H9 (cell line): ENCODE measurements around the gene RGR. TPM values are rescaled to one million over a fixed set of nuclear protein-coding genes. Genes with fewer than 3 reads are reported as not detected.

Experiments
- DNase-seq: peaks from one replicate; pipeline ENCODE4 v3.0.0-alpha.2; 2017
- H2AFZ ChIP-seq: one replicate; pipeline ENCODE4 v1.6.1; 2013; ENCODE audit warnings: mild to moderate bottlenecking, low read length, control low read depth, moderate library complexity
- H2AK5ac ChIP-seq: 2 replicates; pipeline ENCODE4 v1.6.1; 2013; ENCODE audit warnings: low read length, control low read depth, mixed read lengths; ENCODE audit not compliant: insufficient read length
- H2BK120ac ChIP-seq: one replicate; pipeline ENCODE4 v1.6.1; 2013; ENCODE audit warnings: low read depth, mild to moderate bottlenecking, low read length, control low read depth, inconsistent platforms; ENCODE audit not compliant: poor library complexity, severe bottlenecking
- H2BK12ac ChIP-seq: 2 replicates; pipeline ENCODE4 v1.6.1; 2013; ENCODE audit warnings: low read length, control low read depth, mixed read lengths, low read depth; ENCODE audit not compliant: insufficient read length
- H2BK15ac ChIP-seq: 2 replicates; pipeline ENCODE4 v1.6.1; 2013; ENCODE audit warnings: low read depth, low read length, control low read depth
- H2BK20ac ChIP-seq: one replicate; pipeline ENCODE4 v1.6.1; 2013; ENCODE audit warnings: low read depth, mild to moderate bottlenecking, low read length, control low read depth, inconsistent platforms; ENCODE audit not compliant: poor library complexity, severe bottlenecking
- H2BK5ac ChIP-seq: 2 replicates; pipeline ENCODE4 v1.6.1; 2013; ENCODE audit warnings: low read length, control low read depth, mixed read lengths; ENCODE audit not compliant: insufficient read length
- H3K14ac ChIP-seq: 2 replicates; pipeline ENCODE4 v1.6.1; 2013; ENCODE audit warnings: low read length, control low read depth; ENCODE audit not compliant: insufficient read depth
- H3K18ac ChIP-seq: 2 replicates; pipeline ENCODE4 v1.6.1; 2013; ENCODE audit warnings: low read depth, mild to moderate bottlenecking, mixed read lengths, low read length, control low read depth; ENCODE audit not compliant: insufficient read length
- H3K23ac ChIP-seq: 2 replicates; pipeline ENCODE4 v1.6.1; 2013; ENCODE audit warnings: low read length, control low read depth, mixed read lengths, low read depth; ENCODE audit not compliant: insufficient read length
- H3K23me2 ChIP-seq: 2 replicates; pipeline ENCODE4 v1.6.1; 2013; ENCODE audit warnings: low read depth, mild to moderate bottlenecking, mixed read lengths, low read length, control low read depth; ENCODE audit not compliant: insufficient read length, poor library complexity, severe bottlenecking
- H3K27ac ChIP-seq: 2 replicates; pipeline ENCODE4 v1.5.1; 2013; ENCODE audit warnings: low read length, control low read depth, mixed read lengths, low read depth; ENCODE audit not compliant: insufficient read length
- H3K27me3 ChIP-seq: 2 replicates; pipeline ENCODE4 v1.6.1; 2013; ENCODE audit warnings: low read length, control low read depth, inconsistent platforms; ENCODE audit not compliant: insufficient read depth
- H3K4ac ChIP-seq: 2 replicates; pipeline ENCODE4 v1.6.1; 2013; ENCODE audit warnings: low read depth, mild to moderate bottlenecking, control low read depth, inconsistent platforms, low read length, moderate library complexity
- H3K4me1 ChIP-seq: 2 replicates; pipeline ENCODE4 v1.6.1; 2013; ENCODE audit warnings: low read length, control low read depth, inconsistent platforms; ENCODE audit not compliant: insufficient read depth
- H3K4me2 ChIP-seq: 2 replicates; pipeline ENCODE4 v1.6.1; 2013; ENCODE audit warnings: low read length, control low read depth, mixed read lengths; ENCODE audit not compliant: insufficient read length, insufficient read depth
- H3K56ac ChIP-seq: 2 replicates; pipeline ENCODE4 v1.6.1; 2013; ENCODE audit warnings: low read depth, mild to moderate bottlenecking, mixed read lengths, low read length, control low read depth; ENCODE audit not compliant: insufficient read length
- H3K79me1 ChIP-seq: 2 replicates; pipeline ENCODE4 v1.6.1; 2013; ENCODE audit warnings: low read depth, mild to moderate bottlenecking, moderate library complexity, low read length, control low read depth, inconsistent platforms; ENCODE audit not compliant: insufficient read depth, poor library complexity, severe bottlenecking
- H3K79me2 ChIP-seq: 2 replicates; pipeline ENCODE4 v1.6.1; 2013; ENCODE audit warnings: low read length, control low read depth, inconsistent platforms; ENCODE audit not compliant: insufficient read depth
- H3K9ac ChIP-seq: 2 replicates; pipeline ENCODE4 v1.6.1; 2013; ENCODE audit warnings: low read length, control low read depth, mixed read lengths; ENCODE audit not compliant: insufficient read length; ENCODE audit errors: extremely low read depth
- H3K9me3 ChIP-seq: one replicate; pipeline ENCODE4 v1.6.1; 2013; ENCODE audit warnings: low read depth, low read length, inconsistent platforms; ENCODE audit not compliant: control insufficient read depth
- H3T11ph ChIP-seq: one replicate; pipeline ENCODE4 v1.6.1; 2013; ENCODE audit warnings: mild to moderate bottlenecking, low read length, control low read depth, inconsistent platforms
- H4K20me1 ChIP-seq: one replicate; pipeline ENCODE4 v1.6.1; 2013; ENCODE audit not compliant: control insufficient read depth, insufficient read length, insufficient read depth
- H4K5ac ChIP-seq: 2 replicates; pipeline ENCODE4 v1.6.1; 2013; ENCODE audit warnings: low read depth, mild to moderate bottlenecking, mixed read lengths, low read length, control low read depth; ENCODE audit not compliant: insufficient read length
- H4K8ac ChIP-seq: replicated peaks from 2 replicates; pipeline ENCODE4 v1.6.1; 2013; ENCODE audit warnings: low read length, control low read depth, mixed read lengths, low read depth; ENCODE audit not compliant: insufficient read length
- H4K91ac ChIP-seq: 2 replicates; pipeline ENCODE4 v1.6.1; 2013; ENCODE audit warnings: low read depth, mild to moderate bottlenecking, moderate library complexity, mixed read lengths, low read length, control low read depth; ENCODE audit not compliant: insufficient read length
- H3K27ac Mint-ChIP-seq, 3 experiments: 2 replicates in 2 of 3; 3 replicates in 1 of 3; pipeline ENCODE4 v1.8.0; 2020 to 2021; ENCODE audit warnings: mixed read lengths in 3 of 3, mild to moderate bottlenecking in 1 of 3, moderate library complexity in 1 of 3
- H3K27me3 Mint-ChIP-seq: 2 replicates; pipeline ENCODE4 v1.8.0; 2021; ENCODE audit warnings: low read depth, mild to moderate bottlenecking, moderate library complexity, mixed read lengths
- H3K36me3 Mint-ChIP-seq, 3 experiments: 2 replicates in 2 of 3; 3 replicates in 1 of 3; pipeline ENCODE4 v1.8.0; 2020 to 2021; ENCODE audit warnings: low read depth in 3 of 3, mixed read lengths in 3 of 3; ENCODE audit not compliant: insufficient read depth in 1 of 3
- H3K4me1 Mint-ChIP-seq, 2 experiments: 2 replicates each; pipeline ENCODE4 v1.8.0; 2020; ENCODE audit warnings: mixed read lengths in 2 of 2
- H3K4me3 Mint-ChIP-seq, 2 experiments: 2 replicates in 1 of 2; 3 replicates in 1 of 2; pipeline ENCODE4 v1.8.0; 2020 to 2021; ENCODE audit warnings: mild to moderate bottlenecking in 2 of 2, mixed read lengths in 2 of 2, moderate library complexity in 1 of 2
- H3K9me3 Mint-ChIP-seq, 2 experiments: 2 replicates in 1 of 2; 3 replicates in 1 of 2; pipeline ENCODE4 v1.8.0; 2020; ENCODE audit warnings: mild to moderate bottlenecking in 2 of 2, mixed read lengths in 2 of 2, moderate library complexity in 1 of 2
- CTCF ChIP-seq: fragments of 200-600 bp; sonication (generic); conservative IDR thresholded peaks from 3 replicates; pipeline ENCODE4 v1.8.0; 2021; ENCODE audit warnings: antibody characterized with exemption, mild to moderate bottlenecking
- WGBS: extraction: QIAGEN DNeasy Blood & Tissue Kit; methylation state at CpG from one replicate; pipeline ENCODE4 v1.1.7; 2013; ENCODE audit warnings: missing lambda C conversion rate, low lambda C conversion rate, mixed read lengths; ENCODE audit not compliant: insufficient read length; ENCODE audit errors: extremely low coverage; 5-methylcytosine and 5-hydroxymethylcytosine counted together
- total RNA-seq: library from RNA; stranded (reverse); gene quantifications from 2 replicates; pipeline ENCODE4 v1.2.1, GENCODE V29; 2021

RGR gene
- total RNA-seq, 1 experiment from 2014 or later = not detected

DNA sequence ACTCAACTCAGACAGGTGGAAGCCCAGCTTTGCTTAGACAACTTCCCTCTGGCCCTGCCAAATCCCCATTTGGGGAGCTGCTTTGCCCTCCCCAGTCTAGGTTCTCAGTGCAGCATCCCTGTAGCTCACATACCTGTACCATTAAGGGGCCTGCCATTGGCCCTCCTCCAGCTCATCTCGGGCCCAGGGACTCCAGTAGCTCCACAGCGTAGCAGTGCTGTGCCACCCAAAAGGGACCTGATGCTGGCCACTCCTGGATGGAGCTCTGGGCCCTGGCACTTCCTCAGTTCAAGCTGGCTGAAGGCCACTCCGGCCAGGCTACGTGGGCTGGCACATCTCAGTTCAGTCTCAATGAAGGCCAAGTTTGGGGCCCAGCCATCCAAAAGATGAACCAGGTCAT lies 10.9 kb upstream of the RGR start:
- no peak overlapping the region for H3K4me3 Mint-ChIP-seq
- H3K36me3 Mint-ChIP-seq = no peaks in the 10 kb centered on the region
- TF ChIP-seq CTCF = no peak
- no peak overlapping the region for H2BK120ac ChIP-seq
- H3K23me2 ChIP-seq = no peaks in the 10 kb centered on the region
- H3K4me2 ChIP-seq = no peak overlapping the region
- H3K27ac ChIP-seq = no peak overlapping the region
- H4K5ac ChIP-seq = no peak overlapping the region
- H2BK5ac ChIP-seq = no peak overlapping the region
- no peaks in the 10 kb centered on the region for H3K4me1 ChIP-seq
- H2BK15ac ChIP-seq = no peak overlapping the region
- H3K9me3 Mint-ChIP-seq = no peaks in the 10 kb centered on the region
- H3K9ac ChIP-seq = no peak overlapping the region
- H3K56ac ChIP-seq = no peak overlapping the region
- no CpG with 5 or more reads among the region's 4 CpGs for WGBS
- H3K14ac ChIP-seq = no peak overlapping the region
- H3K4me1 Mint-ChIP-seq = peaks cover 4% of the 10 kb centered on the region in 2 experiments; a peak in 3 of 4 replicates
- H2AFZ ChIP-seq = no peak overlapping the region
- peaks cover 3% of the 10 kb centered on the region; the same call in 1 of the 2 replicates for H3K27me3 ChIP-seq
- H3T11ph ChIP-seq = no peak overlapping the region
- no peak overlapping the region for H2AK5ac ChIP-seq
- H3K79me1 ChIP-seq = no peaks in the 10 kb centered on the region
- H4K91ac ChIP-seq = no peak overlapping the region
- no peaks in the 10 kb centered on the region for H3K79me2 ChIP-seq
- no peak overlapping the region for H2BK12ac ChIP-seq
- H2BK20ac ChIP-seq = no peak overlapping the region
- H4K8ac ChIP-seq = no peak overlapping the region
- H3K23ac ChIP-seq = no peak overlapping the region
- no peaks in the 10 kb centered on the region for H4K20me1 ChIP-seq
- peaks cover 36% of the 10 kb centered on the region for H3K27me3 Mint-ChIP-seq
- no peak overlapping the region; a peak in 1 of 7 replicates for H3K27ac Mint-ChIP-seq
- H3K18ac ChIP-seq = no peak overlapping the region
- H3K4ac ChIP-seq = no peak overlapping the region
- DNase-seq = no peak
- H3K9me3 ChIP-seq = no peaks in the 10 kb centered on the region
